ENCODE measurements around the gene MFF. TPM values are rescaled to one million over a fixed set of nuclear protein-coding genes. Genes with fewer than 3 reads are reported as not detected.

The MFF gene
- total and polyA plus RNA-seq, 7 donors = 63.8 to 143 (median 75.0) TPM

DNA sequence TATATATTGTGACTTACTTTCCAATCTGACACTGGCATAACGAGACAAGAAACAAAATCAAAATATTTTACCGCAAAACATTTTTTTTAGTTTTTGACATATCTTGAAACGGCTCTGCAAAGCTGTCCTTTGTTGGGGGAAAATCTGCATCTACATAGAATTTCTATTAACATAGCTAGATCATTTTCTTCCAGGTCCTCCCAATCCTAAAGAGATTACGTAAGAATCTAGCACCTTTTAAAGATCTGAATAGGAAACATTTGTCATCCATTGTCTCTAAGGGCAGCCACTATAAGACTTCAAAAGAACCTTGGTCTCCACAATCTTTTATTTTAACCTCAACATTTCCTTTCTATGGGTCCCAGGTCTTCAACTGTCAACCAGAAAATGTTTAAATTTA, 1.2 kb upstream of the MFF start:
- DNase-seq (no peak), ATAC-seq (no peak)
- TF ChIP-seq, protein P1, sequence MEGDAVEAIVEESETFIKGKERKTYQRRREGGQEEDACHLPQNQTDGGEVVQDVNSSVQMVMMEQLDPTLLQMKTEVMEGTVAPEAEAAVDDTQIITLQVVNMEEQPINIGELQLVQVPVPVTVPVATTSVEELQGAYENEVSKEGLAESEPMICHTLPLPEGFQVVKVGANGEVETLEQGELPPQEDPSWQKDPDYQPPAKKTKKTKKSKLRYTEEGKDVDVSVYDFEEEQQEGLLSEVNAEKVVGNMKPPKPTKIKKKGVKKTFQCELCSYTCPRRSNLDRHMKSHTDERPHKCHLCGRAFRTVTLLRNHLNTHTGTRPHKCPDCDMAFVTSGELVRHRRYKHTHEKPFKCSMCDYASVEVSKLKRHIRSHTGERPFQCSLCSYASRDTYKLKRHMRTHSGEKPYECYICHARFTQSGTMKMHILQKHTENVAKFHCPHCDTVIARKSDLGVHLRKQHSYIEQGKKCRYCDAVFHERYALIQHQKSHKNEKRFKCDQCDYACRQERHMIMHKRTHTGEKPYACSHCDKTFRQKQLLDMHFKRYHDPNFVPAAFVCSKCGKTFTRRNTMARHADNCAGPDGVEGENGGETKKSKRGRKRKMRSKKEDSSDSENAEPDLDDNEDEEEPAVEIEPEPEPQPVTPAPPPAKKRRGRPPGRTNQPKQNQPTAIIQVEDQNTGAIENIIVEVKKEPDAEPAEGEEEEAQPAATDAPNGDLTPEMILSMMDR (IDR thresholded peaks at IDR 0.05) = no peak

DNA sequence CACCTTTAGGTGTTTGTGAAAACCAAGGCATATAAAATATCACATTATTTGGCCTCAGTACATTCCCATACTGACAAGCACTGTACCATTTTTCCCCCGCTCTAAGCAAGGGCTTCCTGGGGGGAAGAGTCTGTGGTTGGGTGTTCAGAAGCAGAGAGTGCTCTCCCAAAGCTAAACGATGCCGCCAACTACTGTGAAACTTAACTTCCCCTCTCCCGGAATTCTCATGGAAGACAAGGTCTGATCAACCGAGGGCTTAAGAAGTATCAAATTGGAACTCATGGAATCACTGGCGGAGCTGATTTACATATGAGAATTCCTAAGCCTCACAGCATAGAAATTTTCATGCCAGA, 433 bp upstream of the MFF start:
- Histone ChIP-seq H3K27me3 (ENCODE audit: insufficient read depth in 3 of 3, low read length in 2 of 3) (no peaks in the 10 kb centered on the region), H3K27ac (peak overlapping the region; percentile 89), H3K4me1 (peaks cover 15% of the 10 kb centered on the region), H3K9me3 (no peaks in the 10 kb centered on the region), H3K4me3 (peak overlapping the region; percentile 76), H3K36me3 (ENCODE audit: insufficient read depth in 1 of 2, low read depth in 1 of 2) (peaks cover 0 to 13% of the 10 kb centered on the region in 2 donors)
- TF ChIP-seq, protein P1 (IDR thresholded peaks at IDR 0.05) = no peak
- DNase-seq (no peak), ATAC-seq (peak; percentile 12 to 55 (median 30))
- intact Hi-C loops (cut with DNase I) = no loop called here
- WGBS, 3 donors = 9 to 12% (median 10%) methylated on average over 6 of the region's 6 CpGs

More for the DNA sequence above, 1.2 kb upstream of the MFF start:
- H3K36me3 ChIP-seq (ENCODE audit: insufficient read depth in 1 of 2, low read depth in 1 of 2) = peaks cover 0 to 5% of the 10 kb centered on the region in 2 donors
- no peaks in the 10 kb centered on the region for H3K9me3 ChIP-seq
- intact Hi-C loops (cut with DNase I) = no loop called here
- H3K4me1 ChIP-seq = peaks cover 15% of the 10 kb centered on the region
- peak overlapping the region; percentile 76 for H3K4me3 ChIP-seq
- no peak overlapping the region for H3K27ac ChIP-seq
- H3K27me3 ChIP-seq (ENCODE audit: insufficient read depth in 3 of 3, low read length in 2 of 3) = no peaks in the 10 kb centered on the region
- WGBS, 3 donors = 97 to 98% (median 98%) methylated on average over 4 of the region's 4 CpGs

- intact Hi-C loops (cut with DNase I) = no loop called here
- Histone ChIP-seq H3K27me3 (ENCODE audit: insufficient read depth in 3 of 3, low read length in 2 of 3) (no peaks in the 10 kb centered on the region), H3K9me3 (no peaks in the 10 kb centered on the region), H3K4me1 (peaks cover 15% of the 10 kb centered on the region), H3K27ac (peak overlapping the region; percentile 89), H3K4me3 (peak overlapping the region; percentile 76), H3K36me3 (ENCODE audit: insufficient read depth in 1 of 2, low read depth in 1 of 2) (peaks cover 0 to 25% of the 10 kb centered on the region in 2 donors)
- 0% methylated on average over 13 of the region's 13 CpGs for WGBS, 3 donors
- peak; percentile 22 to 54 (median 33) for ATAC-seq
- peak in 1 of 2 donors; percentile 60 for DNase-seq
- TF ChIP-seq, protein P1 (IDR thresholded peaks at IDR 0.05) = no peak
These were observed 766 bp downstream of the MFF start for GRCh38 chr2:227325839-227326195.

- Histone ChIP-seq H3K4me3 (peak overlapping the region; percentile 76), H3K4me1 (peaks cover 15% of the 10 kb centered on the region), H3K27ac (no peak overlapping the region), H3K36me3 (ENCODE audit: insufficient read depth in 1 of 2, low read depth in 1 of 2) (peaks cover 0 to 29% of the 10 kb centered on the region in 2 donors), H3K27me3 (ENCODE audit: insufficient read depth in 3 of 3, low read length in 2 of 3) (no peaks in the 10 kb centered on the region), H3K9me3 (no peaks in the 10 kb centered on the region)
- DNase-seq (no peak), ATAC-seq (no peak)
- intact Hi-C loops (cut with DNase I) = no loop called here
- TF ChIP-seq, protein P1 (IDR thresholded peaks at IDR 0.05) = no peak
- WGBS, 3 donors = 92 to 94% (median 93%) methylated on average over 6 of the region's 6 CpGs
These were observed 1.7 kb downstream of the MFF start for GRCh38 chr2:227326783-227327182.

GRCh38 chr2:227335713-227336112, 10.7 kb downstream of the MFF start:
- Histone ChIP-seq H3K9me3 (no peaks in the 10 kb centered on the region), H3K27ac (no peak overlapping the region), H3K36me3 (ENCODE audit: insufficient read depth in 1 of 2, low read depth in 1 of 2) (peaks cover 5 to 78% of the 10 kb centered on the region in 2 donors), H3K4me3 (no peak overlapping the region), H3K27me3 (ENCODE audit: insufficient read depth in 3 of 3, low read length in 2 of 3) (no peaks in the 10 kb centered on the region), H3K4me1 (no peaks in the 10 kb centered on the region)
- no peak for ATAC-seq
- DNase-seq = no peak
- WGBS, 3 donors = 98 to 100% (median 100%) methylated on average over 1 of the region's 1 CpG
- TF ChIP-seq, protein P1 (IDR thresholded peaks at IDR 0.05) = no peak
- intact Hi-C loops (cut with DNase I) = no loop called here
